NCI-H1436 (cell line): ENCODE data around the gene SNAPIN.
"Not testable (repeated sequence)": the region's sequence is repeated elsewhere in the genome, so short reads cannot be mapped to it uniquely, and the experiment has no call there.

ENCODE experiments used
- DNase-seq: peaks from one replicate; lab custom pipeline; 2025; lab: John Stamatoyannopoulos, UW

Gene SNAPIN

DNA sequence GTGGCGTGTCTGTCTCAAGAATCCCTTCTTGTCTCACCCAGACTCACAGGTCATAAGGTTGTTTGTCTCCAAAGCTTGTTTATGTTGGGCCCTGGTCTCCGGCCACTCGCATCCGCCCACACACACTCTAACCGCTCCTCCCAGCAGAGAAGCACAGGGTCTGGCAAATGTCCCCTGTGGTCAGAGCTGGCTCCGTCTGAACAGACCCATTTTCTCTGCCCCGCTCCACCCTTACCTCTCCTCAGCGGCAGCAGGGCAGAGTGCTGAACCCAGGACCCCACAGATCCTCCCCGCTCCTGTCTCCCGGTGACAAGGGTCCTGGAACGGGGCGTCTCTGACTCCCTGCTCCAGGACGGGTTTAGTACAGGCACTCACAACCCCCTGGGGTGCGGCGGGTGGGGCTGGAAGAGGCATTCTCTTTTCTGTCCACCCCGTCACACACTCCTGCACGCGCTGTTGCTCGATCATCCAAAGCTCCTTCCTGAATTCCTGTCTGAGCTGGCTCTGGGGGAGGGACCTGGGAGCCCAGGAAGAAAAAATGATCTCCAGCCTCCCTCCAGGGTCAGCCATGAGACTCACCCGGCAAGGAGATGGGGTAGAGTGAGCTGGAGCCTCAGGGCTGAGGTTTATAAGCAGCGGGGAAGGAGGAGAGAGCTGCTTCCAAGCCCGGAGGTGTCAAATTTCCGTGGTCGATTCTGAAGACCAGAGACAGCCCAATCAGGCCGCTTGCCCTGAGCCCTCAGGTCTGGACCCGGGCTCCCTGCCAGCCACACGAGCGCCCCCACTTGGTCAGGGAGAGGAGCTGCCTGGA is 31.4 kb upstream of the SNAPIN start, which contains the start of gene S100A13:
Gene S100A13, minus strand, starts transcription at position 602 of the 811 bp plus-strand sequence. CDS start 1,033 bp downstream, outside the sequence.
- peak; percentile 82 for DNase-seq

DNA sequence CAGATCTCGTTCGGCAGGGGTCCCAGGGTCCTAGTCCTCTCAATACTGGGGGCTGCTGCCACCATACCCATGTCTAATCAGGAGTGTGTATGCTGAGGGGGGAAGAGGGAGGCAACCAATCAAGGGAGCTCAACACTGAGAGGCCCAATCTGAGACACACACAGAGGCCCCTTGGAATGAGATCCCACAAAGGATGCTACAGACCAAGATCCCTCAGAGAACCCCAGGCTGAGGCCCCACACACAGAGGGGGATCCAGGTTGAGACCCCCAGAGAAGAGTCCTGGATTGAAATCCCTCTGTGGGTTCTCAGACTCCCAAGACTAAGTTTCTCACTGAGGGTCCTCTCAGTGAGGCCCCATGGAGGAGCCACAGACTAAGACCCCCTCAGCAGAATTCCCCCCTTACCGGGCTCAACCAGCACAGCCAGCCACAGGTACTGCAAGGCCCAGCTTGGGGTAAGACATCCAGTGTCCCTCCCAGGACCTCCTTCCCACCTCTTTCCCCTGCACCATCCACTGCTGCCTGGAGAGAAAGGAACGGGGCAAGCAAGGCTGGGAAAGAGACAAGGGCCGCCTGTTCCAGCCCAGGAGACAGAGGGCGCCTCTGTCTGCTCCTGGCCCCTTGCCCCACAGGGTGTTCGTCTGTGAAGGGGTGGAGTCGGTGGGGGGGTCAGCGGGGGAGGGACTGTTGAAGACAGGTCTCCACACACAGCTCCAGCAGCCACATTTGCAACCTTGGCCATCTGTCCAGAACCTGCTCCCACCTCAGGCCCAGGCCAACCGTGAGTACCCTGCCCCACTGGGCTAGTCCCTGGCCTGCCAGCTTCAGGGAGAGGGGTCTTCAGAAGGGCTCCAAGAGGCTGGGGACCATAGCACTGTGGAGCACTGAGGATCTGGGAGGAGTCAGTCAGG is 30.5 kb upstream of the SNAPIN start, which contains the start of gene S100A1:
Gene S100A1, plus strand, starts transcription at position 720 of the 912 bp plus-strand sequence. CDS start 2,088 bp downstream, outside the sequence.
- DNase-seq: no peak

DNA sequence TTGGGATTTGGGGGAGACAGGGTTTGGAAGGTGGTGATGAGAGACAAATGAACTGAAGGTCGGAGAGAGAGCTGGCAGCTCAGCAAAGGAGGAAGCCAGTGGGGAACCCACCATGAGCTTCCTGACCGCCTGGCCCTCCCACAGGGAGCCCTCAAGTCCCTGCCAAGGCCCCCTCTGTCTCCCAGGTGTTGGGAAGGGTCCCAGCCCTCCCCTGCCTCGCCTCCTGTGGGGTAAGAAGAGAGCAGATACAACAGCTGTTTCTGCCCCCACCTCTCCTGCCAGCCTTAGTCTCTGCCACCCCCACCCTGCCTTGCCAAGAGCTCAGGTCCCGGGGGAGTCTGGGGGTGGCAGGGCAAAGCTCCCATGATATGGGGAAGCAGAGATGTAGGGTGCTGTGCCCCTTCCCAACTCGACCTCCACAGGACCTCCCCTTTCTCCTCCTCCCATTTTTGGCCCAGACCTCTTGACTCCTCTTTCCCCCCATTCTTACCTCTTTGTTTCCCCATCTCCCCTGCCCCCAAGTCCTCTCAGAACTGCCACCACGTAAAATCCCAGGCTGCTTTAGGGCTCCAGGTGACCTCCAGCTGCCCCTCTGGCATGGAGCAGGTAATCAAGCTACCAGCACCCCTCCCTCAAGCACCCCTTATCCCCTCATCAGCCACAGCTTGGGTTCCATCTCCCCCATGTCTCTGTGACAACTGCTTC is 29.7 kb upstream of the SNAPIN start:
- no peak for DNase-seq

DNA sequence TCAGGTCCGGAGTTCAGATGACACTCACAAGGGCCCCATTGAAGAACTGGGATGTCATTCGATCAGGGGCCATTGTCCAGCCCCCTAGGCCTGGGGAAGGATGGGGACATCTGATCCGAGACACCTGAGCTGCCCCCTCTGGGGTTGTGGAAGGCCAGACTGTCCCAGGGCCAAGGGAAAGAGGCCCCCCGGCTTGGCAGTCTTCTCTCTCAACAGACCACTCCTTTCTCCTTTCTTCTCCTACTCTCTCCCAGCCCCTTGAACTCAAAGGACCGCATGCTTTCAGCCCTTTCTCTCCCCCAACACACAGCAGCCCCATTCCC is 29.2 kb upstream of the SNAPIN start:
- DNase-seq: no peak

DNA sequence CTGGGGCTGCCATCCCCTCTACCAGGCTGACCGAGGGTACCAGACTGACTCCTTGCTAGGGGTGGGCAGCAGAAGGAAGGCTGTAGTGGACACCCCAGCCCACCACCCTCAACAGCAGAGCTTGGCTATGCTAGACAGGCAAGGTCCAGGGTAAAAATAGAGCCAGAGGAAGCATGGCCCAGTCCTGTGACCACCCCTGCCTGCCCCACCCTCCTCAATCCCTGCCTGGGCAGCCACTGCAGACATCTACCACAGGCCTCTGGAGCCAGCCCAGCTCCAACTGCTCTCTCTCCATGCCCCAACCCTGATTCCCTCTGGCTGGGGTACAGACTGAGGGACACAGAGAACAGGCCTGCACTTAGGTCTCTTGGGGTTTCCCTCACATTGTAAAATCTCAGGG is 28.5 kb upstream of the SNAPIN start:
- DNase-seq: no peak

DNA sequence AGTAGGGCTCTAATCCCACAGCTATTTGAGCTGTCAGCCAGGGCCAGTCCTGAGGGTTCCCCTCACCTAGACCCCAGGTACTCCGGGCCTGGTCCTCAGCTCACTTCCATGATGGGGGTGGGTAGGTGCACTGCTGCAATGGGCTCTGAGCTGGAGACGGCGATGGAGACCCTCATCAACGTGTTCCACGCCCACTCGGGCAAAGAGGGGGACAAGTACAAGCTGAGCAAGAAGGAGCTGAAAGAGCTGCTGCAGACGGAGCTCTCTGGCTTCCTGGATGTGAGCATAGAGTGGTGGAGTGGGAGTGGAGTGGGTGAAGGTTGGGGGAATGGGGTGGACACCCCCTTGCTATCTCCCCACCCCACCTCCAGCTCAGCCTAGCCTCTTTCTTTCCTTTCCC is 28.1 kb upstream of the SNAPIN start:
- no peak for DNase-seq

DNA sequence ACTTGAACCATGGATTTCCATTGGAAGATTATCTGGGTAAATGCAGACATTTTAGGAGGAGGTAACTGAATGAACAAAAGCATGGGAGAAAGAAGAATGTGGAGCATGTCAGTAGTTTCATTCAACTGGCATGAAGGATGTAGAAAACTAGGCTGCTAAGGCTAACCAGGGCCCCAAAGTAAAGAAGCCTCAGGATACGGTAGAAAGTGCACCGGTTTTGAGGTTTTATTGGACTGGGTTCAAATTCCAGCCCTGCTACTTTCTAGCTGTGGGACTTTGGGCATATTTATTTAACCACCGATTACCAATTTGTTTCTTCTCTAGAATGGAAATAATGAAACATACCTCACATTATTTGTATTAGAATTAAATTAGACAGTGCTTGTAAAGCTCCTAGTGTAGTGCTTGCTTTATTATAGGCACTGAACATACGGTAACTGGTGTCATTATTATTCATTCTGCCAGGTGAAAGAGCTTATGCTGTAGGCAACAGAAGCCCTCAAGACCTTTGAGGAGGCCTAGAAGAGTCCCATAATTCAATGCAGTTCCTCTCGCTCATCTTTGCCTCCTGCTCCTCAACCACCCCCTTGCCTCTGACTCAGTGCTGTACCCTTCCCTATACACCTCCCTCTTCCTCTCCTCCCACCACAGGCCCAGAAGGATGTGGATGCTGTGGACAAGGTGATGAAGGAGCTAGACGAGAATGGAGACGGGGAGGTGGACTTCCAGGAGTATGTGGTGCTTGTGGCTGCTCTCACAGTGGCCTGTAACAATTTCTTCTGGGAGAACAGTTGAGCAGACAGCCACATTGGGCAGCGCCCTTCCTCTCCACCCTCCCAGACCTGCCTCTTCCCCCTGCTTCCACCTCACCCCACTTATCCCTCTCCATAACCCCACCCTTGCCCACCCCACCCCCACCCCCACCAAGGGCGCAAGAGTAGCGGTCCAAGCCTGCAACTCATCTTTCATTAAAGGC is 27.2 kb upstream of the SNAPIN start:
- DNase-seq: no peak

DNA sequence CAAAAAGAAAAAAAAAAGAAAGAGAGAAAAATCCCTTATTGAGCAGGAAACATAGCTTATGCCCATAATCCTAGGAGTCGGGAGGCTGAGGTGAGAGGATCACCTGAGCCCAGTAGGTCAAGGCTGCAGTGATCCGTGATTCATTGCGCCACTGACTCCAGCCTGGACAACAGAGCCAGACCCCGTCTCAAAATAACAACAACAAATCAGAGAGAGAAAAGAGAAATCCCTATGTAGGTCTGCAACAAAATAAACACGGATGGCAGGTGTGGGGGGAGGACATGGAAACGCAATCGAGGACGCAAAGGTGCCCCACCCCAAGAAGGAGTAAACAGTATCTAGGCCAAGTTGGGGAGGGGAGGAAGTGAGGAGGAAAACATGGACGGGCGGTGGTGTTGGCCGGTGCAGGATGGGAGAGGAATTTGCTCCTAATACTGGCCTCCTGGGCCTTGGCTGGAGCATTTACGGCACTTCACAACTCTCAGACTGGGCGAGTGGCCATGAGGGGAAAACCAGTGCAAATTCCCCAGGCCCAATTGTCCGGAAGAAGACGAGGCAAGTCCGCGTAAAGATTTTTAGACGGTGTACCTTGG is 25.2 kb upstream of the SNAPIN start:
- no peak for DNase-seq

DNA sequence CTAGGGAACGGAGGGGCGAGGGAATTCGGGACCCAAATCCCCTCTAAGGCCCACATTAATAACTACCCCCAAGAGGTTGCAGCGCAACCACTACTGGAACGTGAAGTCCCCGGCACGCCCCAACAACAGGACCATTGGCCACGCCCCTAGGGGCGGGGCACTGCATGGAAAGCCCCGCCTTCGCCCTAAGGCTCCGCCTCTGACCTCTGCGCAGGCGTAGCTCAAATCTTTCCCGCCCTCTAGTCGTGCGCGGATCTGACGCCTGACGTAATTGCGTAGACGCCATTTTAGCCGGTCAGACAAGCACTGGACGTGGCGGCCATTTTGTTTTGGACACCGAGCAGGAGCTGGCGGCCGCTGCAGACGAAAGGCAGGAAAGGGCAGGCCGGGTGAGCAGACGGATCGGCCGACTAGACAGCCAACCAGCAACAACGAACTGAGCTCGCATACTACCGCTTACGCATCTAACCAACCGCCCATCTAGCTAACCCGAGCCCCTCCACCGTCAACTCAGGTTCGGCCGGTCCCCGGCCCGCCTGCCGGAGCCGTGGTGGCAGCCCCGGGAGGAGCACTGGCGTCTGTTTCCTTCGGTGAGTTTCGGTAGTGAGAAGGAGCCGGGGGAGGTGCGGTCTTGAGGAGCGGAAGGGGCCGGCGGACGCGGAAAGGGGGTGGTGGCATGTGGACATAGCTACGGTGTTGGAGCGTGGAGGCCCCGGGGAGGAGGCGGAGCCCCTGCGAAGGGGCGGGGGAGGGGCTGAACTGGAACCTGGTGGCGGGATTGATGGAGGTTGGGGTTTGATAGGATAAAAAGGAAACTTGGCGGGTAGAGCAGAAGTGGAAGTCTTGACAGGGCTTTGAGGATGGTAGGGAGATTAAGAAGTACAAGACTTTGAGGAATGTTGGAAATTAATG is 24.5 kb upstream of the SNAPIN start, which contains the start of gene CHTOP:
Gene CHTOP, plus strand, starts transcription at position 313 of the 912 bp plus-strand sequence. CDS start 2,523 bp downstream, outside the sequence.
- DNase-seq: peak; percentile 95

DNA sequence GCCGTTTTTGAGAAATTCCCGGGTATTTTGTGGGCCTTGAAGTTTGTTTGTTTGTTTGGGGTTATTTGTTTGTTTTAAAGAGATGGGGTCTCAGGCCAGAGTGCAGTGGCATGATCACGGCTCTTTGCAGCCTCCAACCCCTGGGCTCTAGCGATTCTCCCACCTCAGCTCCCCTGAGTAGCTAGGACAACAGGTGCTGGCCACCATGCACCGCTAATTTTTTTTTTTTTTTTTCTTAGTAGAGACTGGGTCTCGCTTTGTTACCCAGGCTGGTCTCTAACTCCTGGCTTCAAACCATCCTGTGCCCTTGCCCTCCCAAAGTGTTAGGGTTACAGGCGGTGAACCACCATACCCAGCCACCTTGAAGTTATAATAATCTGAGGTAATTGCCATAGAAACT is 22.6 kb upstream of the SNAPIN start:
- no peak for DNase-seq

DNA sequence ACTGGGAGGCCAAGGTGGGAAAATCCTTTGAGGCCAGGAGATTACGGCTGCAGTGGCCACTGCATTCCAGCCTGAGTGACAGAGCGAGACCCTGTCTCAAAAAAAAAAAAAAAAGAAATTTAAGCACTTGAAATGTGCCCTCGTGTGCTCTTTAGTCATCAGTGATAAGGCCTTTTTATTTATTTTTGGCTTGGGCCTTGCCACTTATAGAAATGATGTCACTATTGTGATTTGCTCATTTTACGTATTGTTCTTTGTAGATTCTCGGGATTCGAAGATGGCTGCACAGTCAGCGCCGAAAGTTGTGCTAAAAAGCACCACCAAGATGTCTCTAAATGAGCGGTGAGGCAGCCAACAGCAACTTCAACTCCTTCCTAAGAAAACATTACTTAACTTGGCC is 22.2 kb upstream of the SNAPIN start:
- DNase-seq: no peak

DNA sequence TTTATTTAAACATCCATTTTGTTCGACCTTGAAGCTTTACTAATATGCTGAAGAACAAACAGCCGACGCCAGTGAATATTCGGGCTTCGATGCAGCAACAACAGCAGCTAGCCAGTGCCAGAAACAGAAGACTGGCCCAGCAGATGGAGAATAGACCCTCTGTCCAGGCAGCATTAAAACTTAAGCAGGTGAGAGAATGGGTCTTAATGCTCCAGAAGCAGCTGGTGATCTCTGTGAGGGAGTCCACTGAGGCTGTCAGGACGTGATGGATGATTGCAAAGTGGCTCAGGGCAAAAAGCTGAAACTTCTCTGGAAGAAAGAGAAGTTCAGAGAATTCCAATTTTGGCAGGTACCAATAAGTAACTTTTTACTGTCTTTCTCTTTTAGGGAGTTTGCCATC is 20.2 kb upstream of the SNAPIN start:
- DNase-seq: no peak

DNA sequence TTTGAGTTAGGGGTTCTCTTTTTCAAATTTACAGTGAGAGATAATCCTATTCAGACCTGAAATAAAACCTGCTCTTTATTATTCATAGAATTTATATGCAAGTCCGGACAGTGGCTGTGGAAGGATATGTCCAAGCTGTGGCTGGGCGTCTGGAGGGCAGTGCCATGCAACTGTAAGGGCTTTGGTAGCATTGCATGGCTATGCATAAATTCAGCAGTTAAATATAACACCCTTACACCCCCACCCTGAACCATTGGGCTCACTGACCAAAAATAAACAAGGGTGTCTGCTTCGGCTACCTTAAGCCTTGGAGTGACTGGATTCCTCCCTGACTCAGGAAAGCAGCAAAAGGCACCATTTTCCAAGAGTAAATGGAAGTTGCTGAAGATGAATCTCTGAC is 19.2 kb upstream of the SNAPIN start:
- DNase-seq: no peak

DNA sequence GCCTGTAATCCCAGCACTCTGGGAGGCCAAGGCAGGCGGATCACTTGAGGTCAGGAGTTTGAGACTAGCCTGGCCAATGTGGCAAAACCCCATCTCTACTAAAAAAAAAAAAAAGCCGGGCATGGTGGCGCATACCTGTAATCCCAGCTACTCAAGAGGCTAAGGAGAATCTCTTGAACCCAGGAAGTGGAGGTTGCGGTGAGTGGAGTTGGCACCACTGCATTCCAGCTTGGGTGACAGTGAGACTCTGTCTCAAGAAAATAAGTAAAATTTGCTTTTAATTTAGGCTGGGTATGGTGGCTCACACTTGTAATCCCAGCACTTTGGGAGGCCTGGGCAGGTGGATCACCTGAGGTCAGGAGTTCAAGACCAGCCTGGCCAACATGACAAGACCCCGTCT is 18.3 kb upstream of the SNAPIN start:
- not testable (repeated sequence) for DNase-seq

DNA sequence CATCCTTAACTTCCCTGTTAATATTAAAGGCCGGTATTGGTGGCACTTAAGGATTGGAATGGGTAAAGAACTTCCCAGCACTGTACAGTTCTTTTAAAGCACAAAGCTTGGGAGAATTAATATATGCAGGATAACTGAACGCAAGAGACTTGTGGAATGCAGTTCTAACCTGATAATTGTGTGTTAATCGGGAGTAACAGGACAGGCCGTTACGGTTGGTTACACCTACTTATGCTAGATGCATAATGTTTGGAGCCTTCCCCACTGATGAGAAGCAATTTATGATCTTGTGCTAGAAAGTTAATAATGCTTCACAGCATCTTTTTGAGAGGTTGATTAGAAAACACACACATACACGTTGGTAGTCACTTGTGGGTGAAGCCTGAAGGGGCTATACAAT is 17.6 kb upstream of the SNAPIN start:
- no peak for DNase-seq

DNA sequence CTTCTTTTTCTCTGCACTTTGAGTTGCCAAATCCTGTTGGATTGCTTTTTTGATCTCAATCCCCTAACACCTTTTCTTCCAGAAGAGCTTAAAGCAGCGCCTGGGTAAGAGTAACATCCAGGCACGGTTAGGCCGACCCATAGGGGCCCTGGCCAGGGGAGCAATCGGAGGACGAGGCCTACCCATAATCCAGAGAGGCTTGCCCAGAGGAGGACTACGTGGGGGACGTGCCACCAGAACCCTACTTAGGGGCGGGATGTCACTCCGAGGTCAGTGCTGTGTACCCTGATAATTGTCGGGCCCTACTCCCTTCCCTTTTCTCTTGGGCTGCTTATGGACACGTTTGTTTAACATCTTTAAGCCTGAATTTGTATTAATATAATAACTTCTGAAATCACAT is 16.3 kb upstream of the SNAPIN start:
- DNase-seq: no peak

DNA sequence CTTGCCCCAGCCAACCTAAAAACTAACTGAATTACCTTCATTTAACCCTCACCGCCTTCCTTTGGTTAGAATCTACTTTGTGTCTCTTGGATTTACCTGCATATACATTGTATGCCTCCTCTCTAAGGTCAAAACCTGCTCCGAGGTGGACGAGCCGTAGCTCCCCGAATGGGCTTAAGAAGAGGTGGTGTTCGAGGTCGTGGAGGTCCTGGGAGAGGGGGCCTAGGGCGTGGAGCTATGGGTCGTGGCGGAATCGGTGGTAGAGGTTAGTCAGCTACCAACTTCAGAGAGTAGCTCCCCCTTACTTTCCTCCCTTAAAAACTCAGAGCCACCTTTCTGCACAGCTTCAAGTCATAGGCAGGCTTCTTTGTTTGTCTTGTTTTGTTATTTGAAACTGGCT is 15.4 kb upstream of the SNAPIN start:
- no peak for DNase-seq

DNA sequence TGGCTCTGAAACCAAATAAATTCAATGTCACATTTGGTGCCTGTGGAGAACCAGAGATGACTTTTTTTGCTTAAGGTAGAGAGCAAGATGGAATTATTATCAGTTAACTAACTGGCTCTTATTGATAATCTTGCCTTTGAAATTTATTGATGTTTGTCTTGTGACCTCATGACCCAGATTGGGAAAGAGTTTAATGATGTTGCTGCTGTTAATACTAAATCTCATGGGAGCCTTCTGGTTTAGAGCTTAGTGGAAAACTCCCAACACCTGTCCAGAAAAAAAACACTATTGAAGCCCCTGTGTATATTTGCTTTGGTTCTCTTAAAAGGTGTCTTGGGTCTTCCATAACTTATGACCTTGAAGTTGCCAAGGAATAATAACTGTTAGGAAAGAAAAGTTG is 14.7 kb upstream of the SNAPIN start:
- DNase-seq: no peak

DNA sequence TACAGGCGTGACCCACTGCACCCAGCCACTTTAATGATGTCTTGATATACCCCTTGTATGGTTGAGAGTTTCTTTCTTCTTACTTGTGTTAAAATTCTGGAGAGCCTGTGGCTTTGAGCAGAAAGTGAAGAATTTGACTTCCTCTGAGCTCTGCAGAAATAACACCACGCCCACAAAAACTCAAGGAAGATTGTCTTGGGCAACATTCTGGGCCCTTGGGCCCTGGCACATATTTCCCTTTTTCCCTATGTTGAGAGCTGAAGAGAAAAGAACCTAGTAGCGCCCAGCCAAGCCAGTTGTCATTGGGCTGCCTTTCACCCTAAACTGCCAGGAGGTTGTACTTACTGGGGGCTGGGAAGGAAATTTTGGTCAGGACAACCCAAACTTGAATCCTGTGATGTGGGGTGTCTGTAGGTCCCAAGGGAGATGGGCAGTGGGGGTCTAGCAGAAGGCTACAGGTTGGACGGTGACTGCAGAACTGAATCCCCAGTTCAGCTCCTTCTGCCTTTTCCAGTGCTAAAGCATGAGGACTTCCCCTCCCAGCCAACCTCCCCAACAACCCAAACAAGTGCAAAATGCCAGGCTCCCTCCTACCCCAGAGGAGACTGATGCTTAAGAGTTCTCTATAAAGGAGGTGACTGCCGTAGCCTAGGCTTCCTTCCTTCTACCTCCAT is 11.7 kb upstream of the SNAPIN start:
- DNase-seq: no peak
